Prostate gland (tissue), 2 donors: ENCODE measurements around the gene LPXN.

Experiments
- POLR2A ChIP-seq: fragments of 450-650 bp; IDR thresholded peaks from one replicate; pipeline ENCODE4 v1.6.1; 2016; ENCODE audit warnings: antibody characterized with exemption, mild to moderate bottlenecking
- POLR2AphosphoS5 ChIP-seq: sonication (generic); formaldehyde crosslinking; IDR thresholded peaks from one replicate; pipeline ENCODE4 v1.6.1; 2017; ENCODE audit warnings: antibody characterized with exemption
- TF ChIP-seq, protein P1 (sequence below), 4 experiments: fragments of 200-600 bp in 2 of 4; fragments of 450-650 bp in 2 of 4; sonication (generic) in 2 of 4; IDR thresholded peaks; 1 replicate in 3 of 4; 2 replicates in 1 of 4; pipeline ENCODE4 v1.5.1; 2016 to 2019; ENCODE audit warnings: antibody characterized with exemption in 4 of 4, mild to moderate bottlenecking in 2 of 4, moderate library complexity in 2 of 4

DNA sequence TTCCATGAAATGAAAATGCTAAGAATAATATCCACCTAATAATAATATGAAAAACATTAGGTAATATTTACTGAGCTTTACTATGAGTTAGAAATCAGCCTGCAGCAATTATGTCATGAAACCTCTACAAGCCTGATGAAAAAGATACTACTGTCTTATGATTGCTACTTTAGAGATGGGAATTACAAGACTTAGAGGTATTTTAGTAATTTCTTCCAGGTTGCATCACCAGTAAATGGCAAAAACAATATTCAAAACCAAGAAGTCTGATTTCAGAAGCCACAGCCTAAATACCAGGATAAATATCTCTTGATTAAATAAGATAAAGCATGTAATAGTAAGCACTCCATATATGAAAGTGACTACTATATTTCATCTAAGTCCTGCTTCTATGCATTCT lies 81.6 kb downstream of the LPXN start:
- TF ChIP-seq, protein P1, sequence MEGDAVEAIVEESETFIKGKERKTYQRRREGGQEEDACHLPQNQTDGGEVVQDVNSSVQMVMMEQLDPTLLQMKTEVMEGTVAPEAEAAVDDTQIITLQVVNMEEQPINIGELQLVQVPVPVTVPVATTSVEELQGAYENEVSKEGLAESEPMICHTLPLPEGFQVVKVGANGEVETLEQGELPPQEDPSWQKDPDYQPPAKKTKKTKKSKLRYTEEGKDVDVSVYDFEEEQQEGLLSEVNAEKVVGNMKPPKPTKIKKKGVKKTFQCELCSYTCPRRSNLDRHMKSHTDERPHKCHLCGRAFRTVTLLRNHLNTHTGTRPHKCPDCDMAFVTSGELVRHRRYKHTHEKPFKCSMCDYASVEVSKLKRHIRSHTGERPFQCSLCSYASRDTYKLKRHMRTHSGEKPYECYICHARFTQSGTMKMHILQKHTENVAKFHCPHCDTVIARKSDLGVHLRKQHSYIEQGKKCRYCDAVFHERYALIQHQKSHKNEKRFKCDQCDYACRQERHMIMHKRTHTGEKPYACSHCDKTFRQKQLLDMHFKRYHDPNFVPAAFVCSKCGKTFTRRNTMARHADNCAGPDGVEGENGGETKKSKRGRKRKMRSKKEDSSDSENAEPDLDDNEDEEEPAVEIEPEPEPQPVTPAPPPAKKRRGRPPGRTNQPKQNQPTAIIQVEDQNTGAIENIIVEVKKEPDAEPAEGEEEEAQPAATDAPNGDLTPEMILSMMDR (IDR thresholded peaks at IDR 0.05): no peak
- no peak for TF ChIP-seq POLR2AphosphoS5
- no peak for TF ChIP-seq POLR2A
